AML-193 (cell line): ENCODE results near the gene ZC3H7B.

Source experiments
- DNase-seq, 2 experiments: peaks; one replicate each; lab custom pipeline; 2025; lab: John Stamatoyannopoulos, UW

The ZC3H7B gene

DNA sequence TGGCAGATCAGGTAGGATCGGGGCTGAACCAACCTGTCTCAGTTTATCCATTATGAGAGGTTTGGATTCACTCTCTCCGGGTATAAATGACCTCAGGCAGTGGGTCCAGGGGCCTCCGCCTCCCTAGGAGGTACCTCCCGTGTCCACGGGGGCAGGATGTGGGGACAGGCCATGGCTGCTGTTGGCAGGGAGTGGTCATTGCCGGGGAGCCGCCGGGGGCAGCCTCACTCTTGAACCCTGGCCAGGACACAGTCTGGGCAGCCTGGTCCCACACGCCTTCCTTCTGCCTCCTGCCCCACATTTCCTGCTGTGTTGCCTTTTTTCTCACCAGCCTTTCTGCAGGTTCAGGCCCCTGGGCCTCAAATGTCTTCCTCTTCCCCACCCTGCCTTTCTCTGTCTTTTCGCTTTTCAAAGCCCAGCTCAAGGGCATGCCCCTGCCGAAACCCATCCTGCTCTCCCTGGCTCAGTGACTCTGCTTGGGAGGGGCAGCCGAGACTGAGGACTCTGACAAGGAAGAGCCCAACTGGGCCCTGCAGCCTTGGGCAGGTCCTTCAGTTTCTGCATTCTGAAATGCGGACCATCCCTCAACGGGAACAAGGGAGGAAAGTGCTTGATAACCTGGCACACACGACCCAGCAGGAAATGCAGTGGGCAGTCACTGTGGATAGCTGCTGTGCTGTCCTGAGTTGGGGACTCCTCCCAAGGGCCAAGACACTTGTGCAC is 31.1 kb downstream of the ZC3H7B start:
- no peak for DNase-seq

DNA sequence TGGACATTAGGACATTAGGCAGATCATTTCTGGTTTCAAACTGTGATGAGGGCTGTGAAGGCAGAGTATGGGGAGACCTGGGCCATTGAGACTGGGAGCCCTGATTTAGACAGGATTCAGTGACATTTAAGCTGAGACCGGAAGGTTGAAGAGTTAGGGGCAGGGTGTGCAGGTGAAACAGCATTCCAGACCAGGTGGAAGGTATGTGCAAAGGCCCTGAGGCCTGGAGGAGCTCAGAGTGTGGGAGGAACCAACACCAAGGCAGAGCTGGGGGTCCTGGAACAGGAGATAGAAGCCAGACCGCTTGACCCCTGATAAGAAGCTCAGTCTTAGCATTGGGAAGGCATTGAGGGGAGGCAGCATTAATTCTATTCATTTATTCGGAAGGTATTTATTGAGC is 32.5 kb downstream of the ZC3H7B start:
- no peak for DNase-seq

DNA sequence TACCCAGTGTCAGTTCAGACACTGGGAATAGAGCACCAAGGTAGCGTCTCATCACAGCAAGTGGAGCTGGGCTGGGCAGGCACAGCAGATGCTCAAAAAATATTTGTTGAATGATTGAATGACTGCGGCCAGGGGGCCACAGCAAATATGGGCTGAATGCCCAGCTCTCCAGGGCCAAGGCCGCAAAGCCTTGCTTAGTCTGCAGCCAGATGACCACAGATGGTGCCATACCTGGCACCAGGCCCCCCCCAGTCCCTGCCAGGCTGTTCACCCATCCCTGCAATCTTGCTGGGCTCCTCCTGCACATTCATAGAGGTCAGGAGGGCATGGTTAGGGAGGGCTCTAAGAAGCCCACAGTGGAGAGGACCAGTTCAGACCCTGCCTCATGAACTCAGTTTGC is 32.9 kb downstream of the ZC3H7B start:
- no peak for DNase-seq

- no peak for DNase-seq
Observed at GRCh38 chr22:41334951-41335635, 33.8 kb downstream of the ZC3H7B start.

- no peak for DNase-seq
Observed at GRCh38 chr22:41338614-41339212, 37.4 kb downstream of the ZC3H7B start.

DNA sequence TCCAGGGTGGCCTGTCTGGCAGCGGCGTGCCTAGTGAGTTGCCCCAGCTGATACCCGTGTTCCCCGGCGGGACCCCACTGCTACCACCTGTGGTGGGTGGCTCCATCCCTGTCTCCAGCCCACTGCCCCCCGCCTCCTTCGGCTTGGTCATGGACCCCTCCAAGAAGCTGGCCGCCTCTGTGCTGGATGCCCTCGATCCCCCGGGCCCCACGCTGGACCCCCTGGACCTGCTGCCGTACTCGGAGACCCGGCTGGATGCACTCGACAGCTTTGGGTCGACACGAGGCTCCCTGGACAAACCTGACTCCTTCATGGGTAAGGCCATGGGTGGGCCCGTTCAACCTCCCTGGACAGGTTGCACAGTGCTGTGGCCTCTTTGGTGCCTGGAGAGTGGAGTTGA is 38.5 kb downstream of the ZC3H7B start:
- no peak for DNase-seq

DNA sequence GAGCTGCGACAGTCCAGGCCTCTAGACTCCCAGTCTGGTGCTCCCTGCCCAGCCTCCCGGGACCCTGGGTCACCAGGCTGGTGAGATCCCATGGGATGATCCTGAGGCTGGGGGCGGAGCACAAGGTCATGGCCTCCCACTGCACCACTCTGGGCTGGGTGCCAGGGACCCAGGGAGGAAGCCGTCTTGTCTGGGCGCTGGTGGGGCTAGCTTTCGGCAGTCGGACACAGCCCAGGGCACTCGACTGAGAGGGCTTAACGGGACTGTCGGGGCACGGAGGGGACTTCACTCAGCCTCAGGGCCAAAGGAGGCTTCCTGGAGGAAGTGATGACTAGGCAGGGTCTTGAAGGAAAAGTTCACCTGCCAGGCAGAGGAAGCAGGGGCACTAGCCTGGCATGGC is 39.0 kb downstream of the ZC3H7B start:
- no peak for DNase-seq

DNA sequence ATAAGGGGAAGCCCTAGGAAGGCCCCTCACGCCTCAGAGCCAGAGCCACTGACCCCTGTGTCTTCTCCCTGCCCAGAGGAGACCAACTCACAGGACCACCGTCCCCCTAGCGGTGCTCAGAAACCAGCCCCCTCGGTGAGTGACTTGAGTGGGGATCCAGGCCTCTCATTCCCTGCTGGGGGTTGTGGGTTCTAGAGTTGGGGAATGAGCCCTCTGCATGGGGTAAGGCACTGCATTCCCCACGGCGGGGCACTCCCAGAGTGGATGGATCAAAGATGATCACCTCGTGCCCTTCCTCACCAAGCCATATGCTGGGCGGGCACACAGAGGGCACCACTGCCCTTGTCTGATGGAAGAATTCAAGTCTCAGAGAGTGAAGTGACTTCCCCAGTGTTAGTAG is 39.7 kb downstream of the ZC3H7B start:
- DNase-seq = no peak

DNA sequence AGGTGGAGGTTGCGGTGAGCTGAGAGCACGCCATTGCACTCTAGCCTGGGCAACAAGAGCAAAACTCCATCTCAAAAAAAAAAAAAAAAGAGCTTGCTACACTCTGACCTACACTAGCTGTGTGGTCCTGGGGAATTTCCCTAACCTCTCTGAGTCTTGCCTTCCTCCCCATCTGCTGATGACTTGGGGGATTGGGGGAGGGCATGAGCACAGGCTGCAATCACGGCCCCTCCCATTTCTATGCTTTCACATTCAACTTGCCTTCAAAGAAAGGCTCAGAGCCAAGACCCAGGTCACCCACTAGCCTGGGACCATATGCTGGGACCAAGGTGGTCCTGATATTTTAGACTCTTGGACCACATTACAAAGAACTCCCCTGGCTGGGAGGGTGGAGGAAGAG is 40.7 kb downstream of the ZC3H7B start:
- DNase-seq = no peak

DNA sequence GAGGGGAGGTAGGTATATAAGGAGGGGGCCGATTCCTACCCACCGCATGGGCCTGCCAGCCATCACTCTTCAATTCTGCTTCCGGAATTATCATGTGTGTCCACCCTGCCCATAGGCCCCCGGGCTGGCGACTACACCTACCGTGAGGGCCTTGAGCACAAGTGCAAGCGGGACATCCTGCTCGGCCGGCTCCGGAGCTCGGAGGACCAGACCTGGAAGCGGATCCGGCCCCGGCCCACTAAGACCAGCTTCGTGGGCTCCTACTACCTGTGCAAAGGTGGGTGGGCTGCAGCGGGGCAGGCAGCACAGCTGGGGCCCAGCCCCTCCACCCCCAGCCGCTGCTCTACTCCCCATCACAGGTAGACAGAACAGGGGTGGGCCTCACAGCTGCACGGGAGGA is 42.0 kb downstream of the ZC3H7B start:
- no peak for DNase-seq

DNA sequence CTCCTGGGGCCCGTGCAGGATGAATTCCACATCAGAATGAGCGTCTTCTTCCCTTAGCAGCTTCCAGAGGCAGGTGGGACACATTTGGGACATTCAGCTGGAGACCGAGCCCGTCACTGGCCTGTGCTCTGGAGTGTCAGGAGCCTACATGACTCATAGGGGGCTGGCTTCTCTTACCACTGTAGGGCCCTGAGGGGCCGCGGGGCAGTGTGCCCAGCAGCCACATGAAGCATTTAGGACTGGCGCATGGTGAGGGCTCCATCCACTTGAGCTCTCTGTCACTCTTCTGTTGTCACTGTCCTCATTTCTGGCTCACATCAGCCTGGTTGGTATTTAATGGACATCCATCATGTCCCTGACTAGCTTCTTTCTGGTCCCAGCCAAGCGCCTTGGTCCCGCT is 42.4 kb downstream of the ZC3H7B start:
- no peak for DNase-seq

- DNase-seq = no peak
Observed at GRCh38 chr22:41344189-41344788, 43.0 kb downstream of the ZC3H7B start.

DNA sequence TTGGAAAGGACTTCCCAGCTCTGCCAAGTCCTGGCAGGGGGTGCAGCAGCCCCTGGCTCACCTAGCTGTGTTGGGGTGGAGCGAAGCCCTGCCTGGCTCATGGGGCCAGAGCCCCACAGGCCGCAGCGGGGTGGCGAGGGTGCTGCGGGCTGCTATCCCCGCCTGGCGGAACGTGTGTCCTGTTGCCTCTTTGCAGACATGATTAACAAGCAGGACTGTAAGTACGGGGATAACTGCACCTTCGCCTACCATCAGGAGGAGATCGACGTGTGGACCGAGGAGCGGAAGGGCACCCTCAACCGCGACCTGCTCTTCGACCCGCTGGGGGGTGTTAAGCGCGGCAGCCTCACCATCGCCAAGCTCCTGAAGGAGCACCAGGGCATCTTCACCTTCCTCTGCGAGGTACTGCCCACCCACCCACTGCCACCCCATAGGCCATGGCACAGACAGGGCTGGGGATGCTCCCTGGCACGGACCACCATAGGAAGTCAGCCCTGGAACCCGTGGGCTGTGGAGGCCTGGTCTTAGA is 44.5 kb downstream of the ZC3H7B start:
- no peak for DNase-seq

- no peak for DNase-seq
Observed at GRCh38 chr22:41347066-41347859, 45.9 kb downstream of the ZC3H7B start.

- no peak for DNase-seq
Observed at GRCh38 chr22:41348964-41349484, 47.7 kb downstream of the ZC3H7B start.

GRCh38 chr22:41350087-41350486 is 48.8 kb downstream of the ZC3H7B start:
- DNase-seq = no peak

DNA sequence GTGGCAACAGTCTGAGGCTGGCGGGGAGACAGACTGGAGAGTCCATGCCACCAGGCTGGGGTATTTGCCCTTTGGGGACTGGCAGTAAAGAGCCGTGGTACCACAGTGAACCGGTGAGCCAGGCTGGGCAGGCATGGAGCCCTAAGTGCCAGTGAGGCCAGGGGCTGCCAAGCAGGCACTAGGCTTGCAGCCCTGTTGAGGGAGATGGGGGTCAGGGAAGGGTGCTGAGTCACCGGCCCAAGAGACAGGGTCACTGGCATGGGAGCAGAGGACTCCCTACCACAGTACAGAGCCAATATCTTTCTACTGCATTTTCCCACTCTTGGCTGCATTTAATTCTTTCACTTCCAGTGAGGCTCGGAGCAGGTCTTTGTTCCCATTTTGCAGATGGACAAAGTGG is 49.7 kb downstream of the ZC3H7B start:
- no peak for DNase-seq

- no peak for DNase-seq
Observed at GRCh38 chr22:41352058-41352457, 50.7 kb downstream of the ZC3H7B start.

DNA sequence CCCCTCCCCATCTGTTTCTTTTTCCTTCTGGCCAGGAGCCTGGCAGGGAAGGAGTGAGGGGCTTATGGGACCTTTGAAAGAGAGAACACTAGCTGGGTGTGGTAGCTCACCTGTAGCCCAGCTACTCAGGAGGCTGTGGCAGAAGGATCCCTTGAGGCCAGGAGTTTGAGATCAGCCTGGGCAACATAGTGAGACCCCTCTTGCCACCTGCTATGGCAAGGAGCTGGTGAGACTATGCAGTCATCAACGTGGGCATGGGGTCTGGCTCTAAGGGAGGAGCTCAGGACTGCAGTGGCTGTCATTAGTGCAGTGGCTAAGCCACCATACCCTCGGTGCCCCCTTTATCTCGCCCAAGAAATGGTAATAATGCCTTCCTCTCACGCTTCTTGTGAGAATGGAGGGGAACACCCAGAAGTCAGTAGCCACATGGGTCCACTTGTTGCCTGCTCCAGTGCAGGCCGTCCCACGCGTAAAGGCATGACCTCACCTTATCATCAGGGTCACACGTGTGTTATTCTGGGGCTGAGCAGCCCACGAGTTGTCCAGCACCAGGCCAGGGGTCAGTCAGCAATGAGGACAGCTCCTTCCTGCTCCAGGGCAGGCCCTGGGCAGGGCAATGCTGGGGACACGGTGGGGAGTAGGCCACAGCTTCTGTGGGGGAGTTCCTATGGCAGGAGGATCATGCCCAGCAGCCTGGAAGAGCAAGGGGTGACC is 52.7 kb downstream of the ZC3H7B start:
- DNase-seq = no peak

- DNase-seq = no peak
Observed at GRCh38 chr22:41354979-41355378, 53.7 kb downstream of the ZC3H7B start.

GRCh38 chr22:41355895-41356294 is 54.6 kb downstream of the ZC3H7B start:
- DNase-seq = no peak
